NT2/D1 (cell line): ENCODE data around the gene TGFBR3.

Experiments used
- DNase-seq: peaks from one replicate; pipeline ENCODE4 v3.0.0-alpha.2; 2011; ENCODE audit warnings: low read depth, low spot score
- H3K27me3 ChIP-seq: 2 replicates; pipeline ENCODE4 v1.6.0; 2011; ENCODE audit warnings: mild to moderate bottlenecking; ENCODE audit not compliant: insufficient read length, insufficient read depth
- H3K36me3 ChIP-seq: 2 replicates; pipeline ENCODE4 v1.6.1; 2011; ENCODE audit warnings: mild to moderate bottlenecking, low read length, mixed read lengths; ENCODE audit not compliant: insufficient read depth, insufficient read length
- H3K4me1 ChIP-seq: 2 replicates; pipeline ENCODE4 v1.5.1; 2011; ENCODE audit not compliant: insufficient read depth, insufficient read length
- H3K4me3 ChIP-seq: 2 replicates; pipeline ENCODE4 v1.5.1; 2011; ENCODE audit warnings: low read depth; ENCODE audit not compliant: insufficient read length
- H3K9ac ChIP-seq: 2 replicates; pipeline ENCODE4 v1.6.0; 2011; ENCODE audit warnings: low read depth; ENCODE audit not compliant: insufficient read length
- H3K9me3 ChIP-seq: 2 replicates; pipeline ENCODE4 v1.5.1; 2011; ENCODE audit warnings: mild to moderate bottlenecking, low read length; ENCODE audit not compliant: insufficient read depth
- SUZ12 ChIP-seq: IDR thresholded peaks from 2 replicates; pipeline ENCODE4 v1.6.1; 2011; ENCODE audit not compliant: insufficient read length, insufficient read depth; ENCODE audit errors: extremely low read depth
- YY1 ChIP-seq: IDR thresholded peaks from 2 replicates; pipeline ENCODE4 v1.6.1; 2011; ENCODE audit not compliant: insufficient read length, insufficient read depth
- ZNF274 ChIP-seq: IDR thresholded peaks from 2 replicates; pipeline ENCODE4 v1.6.1; 2011; ENCODE audit warnings: mild to moderate bottlenecking, low read depth, low read length

The TGFBR3 gene

GRCh38 chr1:91735266-91735845 is 150.6 kb downstream of the TGFBR3 start:
- H3K4me1 ChIP-seq: peaks cover 9% of the 10 kb centered on the region
- H3K36me3 ChIP-seq: peaks cover 5% of the 10 kb centered on the region
- H3K9ac ChIP-seq: no peak overlapping the region
- H3K27me3 ChIP-seq: no peaks in the 10 kb centered on the region
- TF ChIP-seq SUZ12 (no peak), ZNF274 (no peak), YY1 (no peak)
- DNase-seq: no peak
- no peaks in the 10 kb centered on the region for H3K9me3 ChIP-seq
- no peak overlapping the region for H3K4me3 ChIP-seq

- no peak for TF ChIP-seq ZNF274
- no peak for TF ChIP-seq YY1
- TF ChIP-seq SUZ12: no peak
- Histone ChIP-seq H3K36me3 (peaks cover 5% of the 10 kb centered on the region), H3K4me1 (peaks cover 9% of the 10 kb centered on the region), H3K9ac (no peak overlapping the region), H3K27me3 (no peaks in the 10 kb centered on the region), H3K4me3 (no peak overlapping the region), H3K9me3 (no peaks in the 10 kb centered on the region)
- no peak for DNase-seq
Measured at GRCh38 chr1:91734761-91735160, 151.2 kb downstream of the TGFBR3 start.

GRCh38 chr1:91733108-91733710 is 152.7 kb downstream of the TGFBR3 start:
- TF ChIP-seq YY1 (no peak), SUZ12 (no peak), ZNF274 (no peak)
- Histone ChIP-seq H3K36me3 (peaks cover 4% of the 10 kb centered on the region), H3K4me3 (no peak overlapping the region), H3K27me3 (no peaks in the 10 kb centered on the region), H3K9ac (no peak overlapping the region), H3K9me3 (no peaks in the 10 kb centered on the region), H3K4me1 (peaks cover 9% of the 10 kb centered on the region)
- no peak for DNase-seq

- Histone ChIP-seq H3K4me3 (no peak overlapping the region), H3K36me3 (peaks cover 4% of the 10 kb centered on the region), H3K4me1 (peaks cover 8% of the 10 kb centered on the region), H3K9ac (no peak overlapping the region), H3K27me3 (no peaks in the 10 kb centered on the region), H3K9me3 (no peaks in the 10 kb centered on the region)
- no peak for DNase-seq
- TF ChIP-seq SUZ12 (no peak), ZNF274 (no peak), YY1 (no peak)
Measured at GRCh38 chr1:91732291-91733107, 153.5 kb downstream of the TGFBR3 start.

- H3K9ac ChIP-seq: no peak overlapping the region
- DNase-seq: no peak
- peaks cover 7% of the 10 kb centered on the region for H3K36me3 ChIP-seq
- no peaks in the 10 kb centered on the region for H3K9me3 ChIP-seq
- no peak overlapping the region for H3K4me3 ChIP-seq
- H3K27me3 ChIP-seq: no peaks in the 10 kb centered on the region
- TF ChIP-seq SUZ12: no peak
- TF ChIP-seq YY1: no peak
- no peak for TF ChIP-seq ZNF274
- peaks cover 6% of the 10 kb centered on the region for H3K4me1 ChIP-seq
Measured at GRCh38 chr1:91731815-91732214, 154.1 kb downstream of the TGFBR3 start.

GRCh38 chr1:91730801-91731732 is 154.9 kb downstream of the TGFBR3 start:
- Histone ChIP-seq H3K27me3 (no peaks in the 10 kb centered on the region), H3K36me3 (peaks cover 7% of the 10 kb centered on the region), H3K4me3 (no peak overlapping the region), H3K9me3 (no peaks in the 10 kb centered on the region), H3K9ac (no peak overlapping the region), H3K4me1 (peaks cover 6% of the 10 kb centered on the region)
- DNase-seq: no peak
- TF ChIP-seq SUZ12 (no peak), ZNF274 (no peak), YY1 (no peak)
